ENCODE measurements around the gene LRRC36. TPM values are rescaled to one million over a fixed set of nuclear protein-coding genes. Genes with fewer than 3 reads are reported as not detected.
A peak's percentile ranks its signal among the peaks of the same experiment; 100 is the strongest.

Gene LRRC36
- total and polyA plus RNA-seq, 2 of the 13 experiments (the other 11 are each of a cell fraction or from before 2014, with no cell fraction given), result 0.12 to 0.15 TPM

- TF ChIP-seq FOXP1 (IDR thresholded peaks at IDR 0.05) (no peak), FOXP1 (CRISPR knock-in tag; IDR thresholded peaks at IDR 0.05) (peak; percentile 71), KDM2A (CRISPR knock-in tag; IDR thresholded peaks at IDR 0.05; ENCODE audit: borderline replicate concordance, low read depth) (no peak), HOXD1 (CRISPR knock-in tag; IDR thresholded peaks at IDR 0.05) (no peak; the same call in 1 of the 2 replicates), SOX13 (IDR thresholded peaks at IDR 0.05) (no peak), SOX13 (CRISPR knock-in tag; conservative IDR thresholded peaks at IDR 0.05 in 1 of 2, IDR thresholded peaks at IDR 0.05 in 1 of 2) (peak in 1 of 2 experiments; percentile 49; a peak in 1 of 4 replicates), NBN (conservative IDR thresholded peaks at IDR 0.05) (no peak), ZNF775 (CRISPR knock-in tag; IDR thresholded peaks at IDR 0.05; ENCODE audit: borderline replicate concordance) (no peak), KDM3A (CRISPR knock-in tag; IDR thresholded peaks at IDR 0.05; ENCODE audit: low read depth) (no peak), GMEB2 (CRISPR knock-in tag; IDR thresholded peaks at IDR 0.05; ENCODE audit: low read depth) (no peak), SMYD3 (CRISPR knock-in tag; IDR thresholded peaks at IDR 0.05) (no peak), RXRB (CRISPR knock-in tag; IDR thresholded peaks at IDR 0.05; ENCODE audit: borderline replicate concordance) (peak; percentile 75; the same call in 1 of the 2 replicates), ZNF3 (CRISPR knock-in tag; IDR thresholded peaks at IDR 0.05) (no peak), RNF219 (CRISPR knock-in tag; IDR thresholded peaks at IDR 0.05) (no peak), MTF2 (CRISPR knock-in tag; IDR thresholded peaks at IDR 0.05; ENCODE audit: borderline replicate concordance) (no peak; the same call in 1 of the 2 replicates), KAT7 (CRISPR knock-in tag; IDR thresholded peaks at IDR 0.05; ENCODE audit: borderline replicate concordance) (no peak), TARDBP (CRISPR knock-in tag; IDR thresholded peaks at IDR 0.05) (no peak), HIC2 (CRISPR knock-in tag; IDR thresholded peaks at IDR 0.05; ENCODE audit: low read depth) (peak; percentile 60), HOXA7 (CRISPR knock-in tag; IDR thresholded peaks at IDR 0.05) (no peak), PAF1 (CRISPR knock-in tag; IDR thresholded peaks at IDR 0.05) (no peak), TGIF2 (CRISPR knock-in tag; IDR thresholded peaks at IDR 0.05) (peak; percentile 78; the same call in 1 of the 2 replicates), ZNF709 (CRISPR knock-in tag; IDR thresholded peaks at IDR 0.05) (no peak), IKZF1 (IDR thresholded peaks at IDR 0.05) (no peak), NR2F1 (CRISPR knock-in tag; IDR thresholded peaks at IDR 0.05) (peak in 1 of 2 experiments; percentile 82; a peak in 1 of 4 replicates), RFX5 (IDR thresholded peaks at IDR 0.05; ENCODE audit: low read depth, low read length) (no peak), RBAK (CRISPR knock-in tag; IDR thresholded peaks at IDR 0.05) (no peak)
Observed at GRCh38 chr16:67429053-67429798, 102.6 kb downstream of the LRRC36 start (continued).
